ENCODE measurements around the gene NEK11.

NEK11 gene

GRCh38 chr3:131397889-131398288, 371.2 kb downstream of the NEK11 start:
- no peak for TF ChIP-seq POLR2A (IDR thresholded peaks at IDR 0.05; ENCODE audit: low read depth, low read length)
- FAIRE-seq (no peak), DNase-seq (ENCODE audit: insufficient read length, low spot score) (no peak)
